Activated CD8-positive, alpha-beta memory T cell treated with anti-CD3 and anti-CD28 coated beads, Interleukin-2, amount 50 U/mL, for 24 hours (primary cell): Measurements from ENCODE around the gene ALAD.
A peak's percentile ranks its signal among the peaks of the same experiment; 100 is the strongest.
"Not testable (repeated sequence)": the region's sequence is repeated elsewhere in the genome, so short reads cannot be mapped to it uniquely, and the experiment has no call there.

Experiments used
- DNase-seq: peaks from one replicate; pipeline ENCODE4 v3.0.0-alpha.2; 2020; ENCODE audit errors: extremely low read depth

ALAD gene

DNA sequence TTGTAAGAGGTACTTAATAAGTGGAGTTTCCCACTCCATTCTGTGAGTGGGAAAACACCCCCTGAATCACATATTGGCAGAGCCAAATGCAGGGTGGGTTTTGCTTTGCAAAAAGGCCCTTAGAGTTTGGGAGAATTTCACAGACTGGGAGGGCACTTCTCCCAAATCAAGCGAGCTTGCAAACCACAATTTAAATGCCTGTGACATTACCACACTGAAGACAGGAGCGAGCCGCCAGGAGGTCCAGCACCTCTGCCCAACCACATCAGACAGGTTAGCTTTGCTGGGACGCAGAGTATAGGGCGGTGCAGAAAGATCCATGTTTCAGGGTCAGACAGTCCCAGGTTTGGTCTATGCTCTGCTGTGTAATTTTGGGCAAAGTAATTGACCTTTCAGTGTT, 2.3 kb downstream of the ALAD start:
- no peak for DNase-seq

DNA sequence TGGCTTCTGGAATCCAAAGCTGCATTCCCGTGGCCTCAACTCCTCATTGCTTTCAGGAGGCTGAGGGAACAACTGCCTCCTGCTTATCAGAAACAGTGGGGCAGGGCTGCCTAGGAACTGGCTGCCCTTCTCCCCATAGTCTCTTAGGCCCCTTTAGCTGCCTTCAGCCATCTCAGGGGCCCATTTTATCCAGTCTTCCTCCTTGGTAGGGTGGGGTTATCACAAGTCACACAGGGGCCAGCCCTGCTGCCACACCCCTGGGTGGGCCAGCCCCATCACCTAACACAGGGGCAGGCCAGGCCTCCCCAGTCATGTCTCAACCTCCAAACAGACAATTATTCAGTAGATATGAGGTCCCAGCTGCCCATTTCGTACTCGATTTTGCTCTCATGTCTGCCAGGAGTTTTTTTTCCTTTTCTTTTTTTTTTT, 3.9 kb downstream of the ALAD start:
- no peak for DNase-seq

DNA sequence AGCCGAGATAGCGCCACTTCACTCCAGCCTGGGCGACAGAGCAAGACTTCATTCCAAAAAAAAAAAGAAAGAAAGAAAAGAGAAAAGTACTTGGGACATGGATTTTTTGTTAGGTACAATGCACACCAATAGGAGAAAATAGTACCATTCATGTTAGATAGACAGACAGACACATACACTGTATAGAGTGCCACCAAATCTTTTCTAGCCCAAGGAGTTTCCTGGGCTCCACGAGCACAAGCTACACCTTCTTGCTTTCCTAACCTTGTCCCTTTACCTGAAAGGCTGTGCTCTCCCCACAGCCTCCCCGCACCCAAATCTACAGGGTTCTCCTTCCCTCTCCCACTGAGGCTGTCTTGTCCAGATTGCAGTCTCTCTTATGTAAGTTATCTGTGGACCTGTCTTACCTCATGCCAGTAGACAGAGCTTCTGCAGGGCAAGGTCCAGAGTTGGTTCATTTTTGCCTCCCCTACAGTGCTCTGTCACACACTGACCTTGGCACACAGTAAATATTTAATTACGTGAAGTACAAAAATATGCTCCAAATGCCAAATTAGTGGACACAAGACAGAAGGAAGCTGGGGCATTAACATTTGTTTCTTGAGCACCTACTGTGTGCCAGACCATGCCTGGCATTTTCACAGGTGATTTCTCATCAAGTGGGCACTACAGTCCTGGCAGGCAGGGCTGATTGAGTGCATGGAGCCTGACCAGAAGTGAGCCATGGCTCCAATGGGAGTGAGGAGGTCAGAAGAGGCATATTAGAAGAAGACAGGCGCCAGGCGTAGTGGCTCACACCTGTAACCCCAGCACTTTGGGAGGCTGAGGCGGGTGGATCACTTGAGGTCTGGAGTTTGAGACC, 5.9 kb downstream of the ALAD start:
- DNase-seq = no peak

DNA sequence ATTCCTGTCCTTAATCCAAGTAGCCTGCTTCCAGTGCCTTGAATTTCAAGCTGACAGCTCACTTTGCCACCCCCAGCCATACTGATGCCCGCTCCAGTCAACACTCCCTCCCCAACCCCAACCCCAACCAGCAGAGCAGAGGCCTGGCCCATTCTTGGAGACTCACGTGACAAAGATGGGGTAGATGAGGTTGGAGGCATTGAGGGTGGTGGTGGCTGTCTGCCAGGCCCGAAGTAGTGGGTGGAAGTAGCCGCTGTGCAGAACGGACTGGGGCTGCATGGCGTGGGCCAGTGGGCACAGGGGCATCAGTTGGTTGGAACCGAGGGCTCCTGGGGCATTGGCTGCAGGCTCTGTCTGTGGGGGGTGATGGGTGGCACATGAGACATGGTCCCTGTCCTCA, 7.8 kb downstream of the ALAD start:
- no peak for DNase-seq

DNA sequence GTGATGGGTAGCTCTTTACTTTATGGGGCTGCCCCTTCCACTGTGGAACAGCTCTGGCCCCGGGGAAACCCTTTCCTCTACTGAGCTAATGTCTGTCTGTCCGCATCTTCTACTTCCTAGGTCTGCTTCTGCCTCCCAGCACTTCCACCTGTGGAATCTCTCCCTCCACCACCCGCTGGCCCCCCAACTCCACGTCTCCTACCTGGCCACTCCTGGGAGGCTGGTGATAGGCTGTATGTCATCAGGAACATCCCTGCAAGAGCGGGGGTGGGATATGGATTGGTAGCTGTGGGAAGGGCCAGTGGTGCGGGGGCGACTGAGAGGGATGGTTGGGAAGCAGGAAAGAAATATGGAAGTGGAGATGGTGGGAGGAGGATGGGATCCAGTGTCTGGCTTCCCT, 9.2 kb downstream of the ALAD start:
- no peak for DNase-seq

DNA sequence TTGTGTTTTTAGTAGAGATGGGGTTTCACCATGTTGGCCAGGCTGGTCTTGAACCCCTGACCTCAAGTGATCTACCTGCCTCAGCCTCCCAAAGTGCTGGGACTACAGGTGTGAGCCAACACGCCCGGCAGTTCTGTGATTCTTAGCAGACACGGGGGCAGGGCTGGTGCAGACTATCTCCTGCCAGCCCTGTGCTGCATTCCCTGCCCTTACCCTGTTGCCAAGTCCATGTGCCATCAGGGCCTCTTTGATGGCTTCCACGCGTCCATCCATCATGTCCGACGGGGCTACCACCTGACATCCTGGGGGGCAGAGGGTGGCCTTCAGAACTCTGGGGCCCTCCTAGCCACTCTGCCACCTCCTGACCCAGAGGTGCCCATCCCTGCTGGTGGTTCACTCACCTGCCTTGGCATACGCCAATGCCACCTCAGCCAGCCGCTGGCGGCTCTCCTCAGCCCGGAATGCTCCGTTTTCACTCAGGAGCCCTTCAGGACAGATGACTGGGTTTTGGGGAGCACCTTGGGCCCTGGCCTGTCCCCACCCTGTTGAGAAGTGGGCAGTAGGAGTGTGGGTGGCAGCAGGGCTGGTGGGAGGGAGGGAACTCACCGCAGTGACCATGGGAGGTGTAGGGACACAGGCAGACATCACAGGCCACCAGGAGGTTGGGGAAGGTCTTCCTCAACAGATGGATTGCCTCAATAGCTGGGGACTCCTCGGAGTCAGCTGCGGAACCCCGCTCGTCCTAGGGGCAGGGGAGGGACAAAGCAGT, 10.7 kb downstream of the ALAD start:
- no peak for DNase-seq

DNA sequence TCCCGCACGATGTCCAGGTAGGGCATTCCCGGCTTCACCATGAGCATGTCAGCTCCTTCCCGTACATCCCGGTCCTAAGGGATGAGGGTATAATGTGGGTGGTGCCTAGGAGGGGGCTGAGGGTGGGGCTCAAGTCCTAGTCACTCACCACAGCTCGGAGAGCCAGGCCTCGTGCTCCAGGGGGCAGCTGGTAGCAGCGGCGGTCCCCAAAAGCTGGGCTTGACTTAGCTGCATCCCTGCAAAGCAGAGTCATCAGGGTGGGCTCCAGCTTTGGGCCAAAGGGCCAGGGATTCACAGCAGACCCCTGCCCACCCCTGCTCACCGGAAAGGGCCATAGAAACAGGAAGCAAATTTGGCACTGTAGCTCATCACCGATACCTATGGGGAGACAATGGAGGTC, 11.6 kb downstream of the ALAD start:
- no peak for DNase-seq

DNA sequence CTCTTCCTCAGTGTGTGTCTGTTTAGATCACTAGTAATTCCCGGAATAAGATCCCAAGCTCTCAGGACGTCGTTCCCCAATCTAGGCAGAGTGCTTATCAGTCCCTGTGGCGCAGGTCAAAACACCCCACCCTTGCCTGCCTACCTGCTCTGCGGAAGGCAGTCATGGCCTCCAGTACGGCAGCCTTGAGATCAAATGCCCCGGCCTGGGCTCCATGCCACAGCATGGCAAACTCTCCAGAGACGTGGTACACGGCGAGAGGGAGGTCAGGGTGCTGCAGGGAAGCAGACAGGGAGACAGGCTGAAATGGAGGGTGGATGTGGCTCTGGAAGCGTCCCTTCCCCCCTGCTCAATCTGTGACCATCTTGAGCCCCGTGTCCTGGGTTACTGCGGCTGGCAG, 12.3 kb downstream of the ALAD start:
- no peak for DNase-seq

DNA sequence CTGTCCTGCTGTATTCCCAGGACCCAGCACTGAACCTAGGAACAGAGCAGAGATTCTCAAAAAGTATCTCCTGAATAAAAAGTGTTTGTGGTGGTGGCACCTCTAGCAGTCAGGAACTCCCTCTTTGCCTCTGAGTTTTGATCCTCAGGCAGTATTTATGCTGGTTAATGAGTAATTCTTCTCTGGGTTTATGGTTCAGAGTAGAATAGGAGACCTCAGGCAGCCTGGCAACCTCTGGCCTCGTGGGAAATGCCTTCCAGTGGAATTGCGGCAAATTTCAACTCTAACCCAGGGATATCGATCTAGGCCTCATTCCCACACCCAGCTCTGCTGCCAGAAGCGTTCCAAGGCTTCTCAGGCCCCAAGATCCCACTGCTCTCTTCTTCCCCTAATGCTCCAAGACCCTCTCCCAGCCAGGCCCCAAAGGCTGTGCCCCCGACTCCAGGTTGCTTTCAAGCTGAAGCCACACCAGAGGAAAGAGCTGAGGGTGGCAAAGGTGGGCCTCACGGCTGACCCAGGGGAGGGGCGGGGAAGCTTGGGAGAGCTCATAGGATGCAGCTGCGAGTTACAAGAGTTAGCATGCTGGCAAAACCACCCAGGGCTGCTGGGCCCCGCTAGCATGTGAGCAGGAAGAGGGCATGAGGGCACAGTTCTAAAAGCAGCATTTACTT, 13.4 kb downstream of the ALAD start:
- DNase-seq = no peak

DNA sequence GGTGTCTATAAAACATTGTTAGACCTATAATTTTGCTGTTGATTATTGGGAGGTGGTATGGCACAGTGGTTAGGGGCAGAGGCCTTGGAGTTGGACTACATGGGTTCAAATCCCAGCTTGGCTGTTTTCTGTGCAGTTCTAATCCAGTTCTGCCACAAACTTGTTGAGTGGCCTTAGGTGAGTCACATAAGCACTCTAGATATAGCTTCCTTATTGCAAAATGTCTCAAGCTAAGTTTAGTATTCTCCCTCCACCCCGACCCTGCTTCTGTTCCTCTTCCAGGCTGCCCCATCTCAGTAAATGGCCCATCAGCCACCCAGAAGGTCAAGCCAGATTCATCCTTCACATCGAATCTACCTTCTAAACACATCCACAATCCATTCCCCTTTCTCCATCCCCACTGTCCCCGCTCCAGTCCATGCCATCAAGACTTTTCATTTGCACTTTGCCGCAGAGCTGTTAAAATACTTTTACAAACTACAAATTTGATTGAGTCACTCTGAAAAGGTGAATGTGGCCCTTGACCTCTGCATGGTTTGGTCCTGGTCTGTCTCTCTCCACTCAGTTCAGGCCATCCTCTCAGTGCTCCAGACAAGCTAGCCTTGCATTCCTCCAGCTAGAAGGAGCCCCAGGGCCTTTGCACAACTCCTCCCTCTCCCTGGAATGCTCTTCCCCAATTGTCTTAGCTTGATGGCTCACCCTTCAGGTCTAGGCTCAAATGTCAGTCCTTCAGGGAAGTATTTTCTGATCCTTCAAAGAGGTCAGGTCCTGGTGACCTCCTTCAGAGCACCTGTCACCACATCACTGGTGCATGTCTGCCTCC, 14.3 kb downstream of the ALAD start:
- DNase-seq = no peak

DNA sequence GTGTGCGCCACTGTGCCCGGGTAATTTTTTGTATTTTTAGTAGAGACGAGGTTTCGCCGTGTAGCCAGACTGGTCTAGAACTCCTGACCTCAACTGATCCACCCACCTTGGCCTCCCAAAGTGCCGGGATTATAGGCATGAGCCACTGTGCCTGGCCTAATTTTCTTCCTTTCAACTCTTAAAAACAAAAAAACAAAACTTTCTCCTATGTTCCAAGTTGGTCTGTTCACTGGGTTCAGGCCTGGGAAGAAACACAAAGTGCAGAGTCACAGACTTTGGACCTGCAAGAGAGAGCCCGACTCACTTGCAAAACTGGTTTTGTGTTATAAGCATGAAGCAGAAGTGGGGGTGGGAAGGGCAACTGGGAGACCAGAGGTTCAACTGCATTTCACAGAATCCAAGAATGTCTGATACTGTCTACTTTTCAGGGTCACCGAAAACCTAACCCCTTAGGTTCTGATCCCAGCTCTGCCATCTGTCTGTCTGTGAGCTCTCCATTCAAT, 19.1 kb downstream of the ALAD start:
- no peak for DNase-seq

DNA sequence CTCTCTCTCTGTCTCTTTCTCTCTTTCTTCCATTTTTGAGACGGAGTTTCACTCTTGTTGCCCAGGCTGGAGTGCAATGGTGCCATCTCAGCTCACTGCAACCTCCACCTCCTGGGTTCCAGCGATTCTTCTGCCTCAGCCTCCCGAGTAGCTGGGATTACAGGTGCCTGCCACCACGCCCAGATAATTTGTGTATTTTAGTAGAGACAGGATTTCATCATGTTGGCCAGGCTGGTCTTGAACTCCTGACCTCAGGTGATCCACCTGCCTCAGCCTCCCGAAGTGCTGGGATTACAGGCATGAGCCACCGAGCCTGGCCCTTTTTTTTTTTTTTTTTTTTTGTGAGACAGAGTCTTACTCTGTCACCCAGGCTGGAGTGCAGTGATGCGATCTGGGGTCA, 19.6 kb downstream of the ALAD start:
- not testable (repeated sequence) for DNase-seq

DNA sequence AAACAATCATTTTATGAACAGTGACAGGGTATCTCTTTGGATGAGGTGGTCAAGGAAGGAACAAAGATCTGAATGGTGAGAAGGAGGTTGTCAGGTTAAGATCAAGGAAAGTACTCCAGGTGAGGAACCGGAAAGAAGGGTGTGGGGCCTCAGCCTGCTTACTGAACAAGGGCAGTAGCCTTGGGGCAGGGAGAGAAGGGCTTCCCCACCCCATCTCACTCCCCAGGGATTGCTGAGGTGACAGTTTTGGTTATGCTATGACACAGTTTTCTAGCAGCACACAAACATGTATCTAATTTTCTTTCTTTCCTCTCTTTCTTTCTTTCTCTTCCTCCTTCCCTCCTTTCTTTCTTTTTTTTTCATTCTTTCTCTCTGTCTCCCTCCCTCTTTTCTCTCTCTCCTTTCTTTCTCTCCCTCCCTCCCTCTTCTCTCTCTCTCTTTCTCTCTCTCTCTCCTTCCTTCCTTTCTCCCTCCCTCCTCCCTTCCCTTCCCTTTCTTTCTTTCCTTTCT, 20.2 kb downstream of the ALAD start:
- DNase-seq = no peak

DNA sequence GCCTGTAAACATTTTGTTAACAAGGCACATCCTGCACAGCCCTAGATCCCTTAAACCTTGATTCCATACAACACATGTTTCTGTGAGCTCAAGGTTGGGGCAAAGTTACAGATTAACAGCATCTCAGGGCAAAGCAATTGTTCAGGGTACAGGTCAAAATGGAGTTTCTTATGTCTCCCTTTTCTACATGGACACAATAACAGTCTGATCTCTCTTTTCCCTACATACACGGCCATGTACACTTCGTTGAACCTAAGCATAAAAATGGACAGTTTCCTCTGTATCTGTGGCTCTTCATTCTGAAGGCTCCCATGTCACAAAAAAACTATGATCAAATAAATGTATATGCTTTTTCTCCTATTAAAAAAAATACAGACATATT, 21.3 kb downstream of the ALAD start:
- not testable (repeated sequence) for DNase-seq

DNA sequence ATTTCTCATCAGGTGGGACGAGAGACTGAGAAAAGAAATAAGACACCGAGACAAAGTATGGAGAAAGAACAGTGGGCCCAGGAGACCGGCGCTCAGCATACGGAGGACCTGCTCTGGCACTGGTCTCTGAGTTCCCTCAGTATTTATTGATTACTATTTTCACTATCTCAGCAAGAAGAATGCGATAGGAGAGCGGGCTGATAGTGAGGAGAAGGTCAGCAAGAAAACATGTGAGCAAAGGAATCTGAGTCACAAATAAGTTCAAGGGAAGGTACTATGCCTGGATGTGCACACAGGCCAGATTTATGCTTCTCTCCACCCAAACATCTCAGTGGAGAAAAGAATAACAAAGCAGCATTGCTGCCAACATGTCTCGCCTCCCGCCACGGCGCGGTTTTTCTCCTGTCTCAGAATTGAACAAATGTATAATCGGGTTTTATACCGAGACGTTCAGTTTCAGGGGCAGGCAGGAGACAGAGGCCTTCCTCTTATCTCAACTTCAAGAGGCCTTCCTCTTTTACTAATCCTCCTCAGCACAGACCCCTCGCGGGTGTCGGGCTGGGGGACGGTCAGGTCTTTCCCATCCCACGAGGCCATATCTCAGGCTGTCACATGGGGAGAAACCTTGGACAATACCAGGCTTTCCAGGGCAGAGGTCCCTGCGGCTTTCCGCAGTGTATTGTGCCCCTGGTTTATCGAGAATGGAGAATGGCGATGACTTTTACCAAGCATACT, 21.8 kb downstream of the ALAD start:
- DNase-seq = not testable (repeated sequence)

DNA sequence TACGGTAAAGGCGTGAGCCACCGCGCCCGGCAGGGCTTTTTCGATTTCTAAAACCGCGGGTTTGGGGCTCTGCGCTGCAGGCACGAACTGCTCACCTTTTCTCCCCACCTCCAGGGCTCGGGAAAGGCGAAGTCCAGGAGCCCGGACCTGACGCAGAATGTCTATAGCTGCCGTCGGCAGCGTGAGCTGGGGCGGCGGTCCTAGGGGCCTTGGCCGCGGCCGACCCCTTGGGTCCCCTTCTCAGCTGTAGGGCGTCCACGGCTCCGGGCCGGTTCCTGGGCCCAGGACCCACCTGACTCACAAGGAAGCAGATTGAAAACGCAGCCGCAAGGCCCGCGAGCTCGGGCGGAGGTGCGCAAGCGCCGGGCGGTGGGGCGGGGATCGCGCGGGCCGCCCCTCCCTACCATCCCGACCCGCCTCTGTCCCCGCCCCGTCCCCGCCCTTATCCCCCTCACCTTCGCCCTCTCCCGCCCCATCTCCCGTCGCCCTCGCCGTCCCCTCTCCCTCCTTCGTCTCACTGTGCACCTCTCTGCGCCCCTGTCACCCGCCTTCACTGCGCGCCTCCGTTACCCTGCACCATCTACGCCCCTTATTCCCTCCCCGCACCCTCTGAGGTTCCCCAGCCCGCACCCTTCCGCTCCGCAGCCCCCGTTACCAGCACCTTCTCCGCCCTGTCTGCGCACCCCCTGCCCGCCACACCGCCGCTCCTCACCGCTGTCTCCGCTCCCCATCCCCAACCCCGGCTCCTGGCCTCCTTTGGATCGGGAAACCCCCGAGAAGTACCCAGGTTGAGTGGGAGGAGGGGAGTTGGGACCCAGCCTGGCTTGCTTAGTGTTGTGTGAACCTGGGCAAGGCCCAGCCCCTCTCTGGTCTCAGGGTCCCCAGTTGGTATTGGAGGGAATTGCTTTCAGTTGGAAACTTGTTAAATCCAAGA, 24.2 kb downstream of the ALAD start, which contains the start of gene HDHD3:
Gene HDHD3 (minus strand): TSS at position 353 of the 934 bp plus-strand sequence. CDS start 2,632 bp downstream, outside the sequence.
- DNase-seq = peak; percentile 51

DNA sequence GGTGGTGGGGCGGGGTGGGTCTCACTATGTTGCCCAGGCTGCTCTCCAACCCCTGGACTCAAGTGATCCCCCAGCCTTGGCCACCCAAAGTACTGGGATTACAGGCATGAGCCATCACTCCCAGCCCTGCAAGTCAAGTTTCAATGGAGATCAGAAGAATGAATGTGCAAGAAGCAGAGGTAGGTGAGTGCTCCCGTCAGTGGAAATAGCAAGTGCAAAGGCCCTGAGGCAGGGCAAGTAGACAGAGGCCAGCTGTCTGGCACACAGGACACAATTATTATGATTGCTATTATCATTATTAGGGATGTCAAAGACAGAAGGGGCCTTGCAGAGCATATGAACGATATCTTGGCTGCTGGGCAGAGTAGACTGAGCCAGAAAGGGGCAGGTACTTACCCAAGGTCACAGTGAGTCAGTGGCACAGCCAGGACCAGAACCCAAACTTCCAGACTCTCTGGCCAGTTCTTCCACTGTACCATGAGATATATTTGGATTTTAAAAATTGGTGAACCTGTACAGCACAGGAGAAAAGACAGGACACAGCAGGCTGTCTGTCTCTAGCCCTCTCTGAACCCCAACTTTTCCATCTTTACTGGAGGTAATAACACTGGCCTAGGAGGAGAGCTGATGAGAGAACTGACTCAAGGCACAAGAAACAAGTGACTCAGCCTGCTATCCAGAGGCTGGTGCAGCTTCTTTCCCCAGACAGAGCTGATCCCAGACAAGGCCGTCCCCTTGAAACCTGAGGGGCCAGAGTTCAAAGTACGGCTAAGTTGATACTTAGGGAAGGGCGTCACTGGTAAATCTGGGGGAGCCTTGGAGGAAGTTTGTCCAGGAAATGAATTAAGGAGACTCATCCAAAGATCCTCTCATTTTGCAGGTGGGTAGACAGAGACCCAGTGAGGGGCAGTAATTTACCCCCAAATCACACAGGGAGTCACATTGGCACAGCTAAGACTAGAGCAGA, 25.7 kb downstream of the ALAD start:
- no peak for DNase-seq
